MCF 10A (cell line): ENCODE measurements around the gene LHX6. TPM values are rescaled to one million over a fixed set of nuclear protein-coding genes. Genes with fewer than 3 reads are reported as not detected.

Source experiments
- BruUV-seq: library from RNA; stranded (reverse); fragments of 400-500 nt; replicated peaks from 2 replicates; lab custom pipeline; 2021; lab: Mats Ljungman, UMichigan
- CTCF ChIA-PET: fragments of 300-600 bp; sonication (Branson Sonifier 250); formaldehyde crosslinking; extraction: SDS; loops from one replicate; lab custom pipeline; 2021; ENCODE audit warnings: antibody characterized with exemption, inconsistent platforms; lab: Yijun Ruan, JAX
- POLR2A ChIA-PET: fragments of 300-600, 350-650 bp; sonication (Branson Sonifier 250); formaldehyde crosslinking; extraction: SDS; loops from one replicate; lab custom pipeline; 2020; ENCODE audit warnings: antibody characterized with exemption, inconsistent platforms; lab: Yijun Ruan, JAX
- DNase-seq: peaks from one replicate; pipeline ENCODE4 v3.0.0-alpha.2; 2018; ENCODE audit not compliant: unreplicated experiment
- H3K27ac Mint-ChIP-seq: one replicate; pipeline ENCODE4 v1.8.0; 2022; ENCODE audit warnings: mild to moderate bottlenecking, low read depth, mixed read lengths; ENCODE audit not compliant: unreplicated experiment
- H3K27me3 Mint-ChIP-seq: one replicate; pipeline ENCODE4 v1.8.0; 2022; ENCODE audit warnings: mixed read lengths; ENCODE audit not compliant: insufficient read depth, unreplicated experiment
- H3K36me3 Mint-ChIP-seq: one replicate; pipeline ENCODE4 v1.8.0; 2022; ENCODE audit warnings: mild to moderate bottlenecking, moderate library complexity, mixed read lengths; ENCODE audit not compliant: insufficient read depth, unreplicated experiment
- H3K4me1 Mint-ChIP-seq: one replicate; pipeline ENCODE4 v1.8.0; 2022; ENCODE audit warnings: mixed read lengths; ENCODE audit not compliant: insufficient read depth, unreplicated experiment
- H3K4me3 Mint-ChIP-seq: one replicate; pipeline ENCODE4 v1.8.0; 2022; ENCODE audit warnings: mild to moderate bottlenecking, moderate library complexity, mixed read lengths; ENCODE audit not compliant: unreplicated experiment
- H3K9me3 Mint-ChIP-seq: one replicate; pipeline ENCODE4 v1.8.0; 2022; ENCODE audit warnings: mixed read lengths; ENCODE audit not compliant: unreplicated experiment
- CTCF ChIP-seq: fragments of 200-600 bp; IDR thresholded peaks from one replicate; pipeline ENCODE4 v1.8.0; 2022; ENCODE audit warnings: antibody characterized with exemption, mild to moderate bottlenecking; ENCODE audit not compliant: unreplicated experiment
- intact Hi-C: fragments of 100-400 bp; cut with micrococcal nuclease; formaldehyde crosslinking; loops from 2 replicates; pipeline ENCODE4 v1.14.1; 2022
- total RNA-seq: library from RNA; stranded (reverse); gene quantifications from 2 replicates; pipeline ENCODE4 v1.2.3, GENCODE V29; 2022

The LHX6 gene
- total RNA-seq, 1 experiment from 2014 or later: 0.26 TPM

GRCh38 chr9:122204491-122204890 is 24.3 kb downstream of the LHX6 start:
- intact Hi-C loops: no loop called here
- TF ChIP-seq CTCF: no peak
- H3K36me3 Mint-ChIP-seq: no peaks in the 10 kb centered on the region
- no peak overlapping the region for H3K4me3 Mint-ChIP-seq
- H3K27ac Mint-ChIP-seq: no peak overlapping the region
- no TSS peak for BruUV-seq
- ChIA-PET CTCF (no interaction called here), POLR2A (no interaction called here)
- no peaks in the 10 kb centered on the region for H3K4me1 Mint-ChIP-seq
- no peaks in the 10 kb centered on the region for H3K27me3 Mint-ChIP-seq
- DNase-seq: no peak
- no peaks in the 10 kb centered on the region for H3K9me3 Mint-ChIP-seq

- Mint-ChIP-seq H3K4me1 (no peaks in the 10 kb centered on the region), H3K27ac (no peak overlapping the region), H3K27me3 (no peaks in the 10 kb centered on the region), H3K36me3 (no peaks in the 10 kb centered on the region), H3K4me3 (no peak overlapping the region), H3K9me3 (no peaks in the 10 kb centered on the region)
- DNase-seq: no peak
- intact Hi-C loops: no loop called here
- BruUV-seq: no TSS peak
- ChIA-PET POLR2A (no interaction called here), CTCF (no interaction called here)
- TF ChIP-seq CTCF: no peak
Measured at GRCh38 chr9:122204055-122204454, 24.7 kb downstream of the LHX6 start.

GRCh38 chr9:122202111-122202510 is 26.6 kb downstream of the LHX6 start:
- H3K27ac Mint-ChIP-seq: no peak overlapping the region
- no peak for DNase-seq
- ChIA-PET POLR2A (no interaction called here), CTCF (no interaction called here)
- H3K9me3 Mint-ChIP-seq: no peaks in the 10 kb centered on the region
- intact Hi-C loops: no loop called here
- no peaks in the 10 kb centered on the region for H3K4me1 Mint-ChIP-seq
- H3K4me3 Mint-ChIP-seq: no peak overlapping the region
- peaks cover 5% of the 10 kb centered on the region for H3K27me3 Mint-ChIP-seq
- H3K36me3 Mint-ChIP-seq: no peaks in the 10 kb centered on the region
- no peak for TF ChIP-seq CTCF
- BruUV-seq: no TSS peak

GRCh38 chr9:122201641-122202040 is 27.1 kb downstream of the LHX6 start:
- Mint-ChIP-seq H3K27me3 (peaks cover 9% of the 10 kb centered on the region), H3K36me3 (no peaks in the 10 kb centered on the region), H3K27ac (no peak overlapping the region), H3K9me3 (no peaks in the 10 kb centered on the region), H3K4me1 (no peaks in the 10 kb centered on the region), H3K4me3 (no peak overlapping the region)
- CTCF ChIA-PET: interaction anchor here (0.6 kb wide), 1 partner anchor 74 kb away, joined by 3 read pairs; no protein-coding TSS in a partner anchor
- no peak for TF ChIP-seq CTCF
- no TSS peak for BruUV-seq
- DNase-seq: no peak
- POLR2A ChIA-PET: no interaction called here
- intact Hi-C loops: no loop called here
